Chondrocyte (in vitro differentiated cells): Measurements from ENCODE around the gene JPT2. TPM values are rescaled to one million over a fixed set of nuclear protein-coding genes. Genes with fewer than 3 reads are reported as not detected.

Experiments
- DNase-seq: peaks from one replicate; pipeline ENCODE4 v3.0.0; 2021; ENCODE audit warnings: mixed read lengths, low spot score
- H3K27ac Mint-ChIP-seq: one replicate; pipeline ENCODE4 v1.8.0; 2021; ENCODE audit warnings: mild to moderate bottlenecking, moderate library complexity, mixed read lengths; ENCODE audit not compliant: unreplicated experiment
- H3K27me3 Mint-ChIP-seq: 2 replicates; pipeline ENCODE4 v1.8.0; 2021; ENCODE audit warnings: low read depth, mixed read lengths
- H3K36me3 Mint-ChIP-seq: 2 replicates; pipeline ENCODE4 v1.8.0; 2021; ENCODE audit warnings: low read depth, mixed read lengths
- H3K4me1 Mint-ChIP-seq: 2 replicates; pipeline ENCODE4 v1.8.0; 2021; ENCODE audit warnings: low read depth, mild to moderate bottlenecking, mixed read lengths
- H3K4me3 Mint-ChIP-seq: one replicate; pipeline ENCODE4 v1.8.0; 2021; ENCODE audit warnings: mild to moderate bottlenecking, moderate library complexity, mixed read lengths; ENCODE audit not compliant: unreplicated experiment
- H3K9me3 Mint-ChIP-seq: 2 replicates; pipeline ENCODE4 v1.8.0; 2021; ENCODE audit warnings: low read depth, mixed read lengths
- CTCF ChIP-seq: fragments of 200-600 bp; sonication (generic); IDR thresholded peaks from 2 replicates; pipeline ENCODE4 v1.5.0; 2021; ENCODE audit warnings: antibody characterized with exemption, mild to moderate bottlenecking, moderate library complexity
- total RNA-seq: library from RNA; stranded (reverse); gene quantifications from 3 replicates; pipeline ENCODE4 v1.2.1, GENCODE V29; 2021

The JPT2 gene
- total RNA-seq, 1 donor from 2014 or later, result 63.0 TPM

- no peak for DNase-seq
- H3K4me3 Mint-ChIP-seq, result no peak overlapping the region
- no peaks in the 10 kb centered on the region for H3K9me3 Mint-ChIP-seq
- no peak for TF ChIP-seq CTCF
- H3K27me3 Mint-ChIP-seq, result no peaks in the 10 kb centered on the region
- peaks cover 18% of the 10 kb centered on the region for H3K36me3 Mint-ChIP-seq
- peak overlapping the region; percentile 79 for H3K27ac Mint-ChIP-seq
- H3K4me1 Mint-ChIP-seq, result peaks cover 46% of the 10 kb centered on the region
Observed at GRCh38 chr16:1690810-1691209, 12.7 kb downstream of the JPT2 start.

GRCh38 chr16:1691276-1691675 is 13.2 kb downstream of the JPT2 start:
- Mint-ChIP-seq H3K4me3 (no peak overlapping the region), H3K36me3 (peaks cover 18% of the 10 kb centered on the region), H3K4me1 (peaks cover 46% of the 10 kb centered on the region), H3K27me3 (no peaks in the 10 kb centered on the region), H3K27ac (peak overlapping the region; percentile 79), H3K9me3 (no peaks in the 10 kb centered on the region)
- TF ChIP-seq CTCF, result peak; percentile 58
- DNase-seq, result no peak

DNA sequence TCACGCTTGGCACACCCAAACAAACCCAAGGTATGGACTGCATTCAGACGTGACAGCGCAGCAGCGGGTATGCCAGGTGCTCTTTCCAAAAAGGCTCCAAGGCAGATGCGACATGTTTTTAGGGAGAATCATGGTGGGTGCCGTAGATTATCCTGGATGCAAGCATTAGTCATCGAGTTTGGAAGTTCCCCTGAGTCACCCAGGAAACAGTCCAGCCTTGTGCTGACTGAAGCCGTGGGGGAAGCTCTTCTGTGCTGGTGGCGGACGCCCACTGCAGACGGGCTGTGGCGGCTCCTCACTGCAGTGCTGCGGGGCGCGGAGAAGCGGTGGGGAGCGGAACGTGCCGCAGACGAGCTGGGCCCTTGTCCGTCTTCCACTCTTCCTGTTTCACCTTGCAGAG is 13.9 kb downstream of the JPT2 start:
- Mint-ChIP-seq H3K36me3 (peaks cover 20% of the 10 kb centered on the region), H3K9me3 (no peaks in the 10 kb centered on the region), H3K27ac (peak overlapping the region; percentile 79), H3K27me3 (no peaks in the 10 kb centered on the region), H3K4me3 (no peak overlapping the region), H3K4me1 (peaks cover 46% of the 10 kb centered on the region)
- DNase-seq, result no peak
- TF ChIP-seq CTCF, result no peak

GRCh38 chr16:1696863-1697262 is 18.8 kb downstream of the JPT2 start:
- peaks cover 16% of the 10 kb centered on the region for H3K4me1 Mint-ChIP-seq
- H3K9me3 Mint-ChIP-seq, result no peaks in the 10 kb centered on the region
- no peaks in the 10 kb centered on the region for H3K27me3 Mint-ChIP-seq
- peaks cover 39% of the 10 kb centered on the region for H3K36me3 Mint-ChIP-seq
- TF ChIP-seq CTCF, result no peak
- no peak overlapping the region for H3K27ac Mint-ChIP-seq
- no peak overlapping the region for H3K4me3 Mint-ChIP-seq
- DNase-seq, result no peak

DNA sequence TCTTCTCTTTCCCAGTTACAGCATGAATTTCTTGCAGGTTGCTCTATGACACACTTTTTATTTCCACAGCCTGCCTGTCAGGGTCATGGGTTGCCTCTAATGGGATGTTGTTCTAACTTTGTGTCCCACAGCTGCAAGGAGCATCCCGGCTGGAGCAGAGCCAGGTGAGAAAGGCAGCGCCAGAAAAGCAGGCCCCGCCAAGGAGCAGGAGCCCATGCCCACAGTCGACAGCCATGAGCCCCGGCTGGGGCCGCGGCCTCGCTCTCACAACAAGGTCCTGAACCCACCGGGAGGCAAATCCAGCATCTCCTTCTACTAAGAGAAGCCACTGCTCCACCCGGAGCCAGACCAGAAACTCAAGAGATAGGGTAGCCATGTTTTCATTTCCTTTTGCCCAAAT is 20.6 kb downstream of the JPT2 start:
- Mint-ChIP-seq H3K9me3 (no peaks in the 10 kb centered on the region), H3K4me3 (no peak overlapping the region), H3K36me3 (peaks cover 34% of the 10 kb centered on the region), H3K27me3 (no peaks in the 10 kb centered on the region), H3K4me1 (peaks cover 10% of the 10 kb centered on the region), H3K27ac (no peak overlapping the region)
- TF ChIP-seq CTCF, result no peak
- no peak for DNase-seq
